Fibroblast of pulmonary artery (primary cell): Measurements from ENCODE around the gene BICDL2.

Source experiments
- DNase-seq: peaks from one replicate; pipeline ENCODE4 v3.0.0-alpha.2; 2010; ENCODE audit warnings: low read depth
- H3K4me3 ChIP-seq: replicated peaks from 2 replicates; pipeline ENCODE4 v1.5.1; 2011; ENCODE audit warnings: low read depth, mild to moderate bottlenecking, control low read depth, low read length, moderate library complexity
- TF ChIP-seq, protein P1 (sequence below): IDR thresholded peaks from 2 replicates; pipeline ENCODE4 v1.5.1; 2011; ENCODE audit warnings: mild to moderate bottlenecking, control low read depth, low read length, inconsistent platforms; ENCODE audit errors: missing control alignments

Gene BICDL2

GRCh38 chr16:3020604-3021448 is 15.9 kb downstream of the BICDL2 start:
- H3K4me3 ChIP-seq: peak overlapping the region; percentile 80
- DNase-seq: peak; percentile 81
- TF ChIP-seq, protein P1, sequence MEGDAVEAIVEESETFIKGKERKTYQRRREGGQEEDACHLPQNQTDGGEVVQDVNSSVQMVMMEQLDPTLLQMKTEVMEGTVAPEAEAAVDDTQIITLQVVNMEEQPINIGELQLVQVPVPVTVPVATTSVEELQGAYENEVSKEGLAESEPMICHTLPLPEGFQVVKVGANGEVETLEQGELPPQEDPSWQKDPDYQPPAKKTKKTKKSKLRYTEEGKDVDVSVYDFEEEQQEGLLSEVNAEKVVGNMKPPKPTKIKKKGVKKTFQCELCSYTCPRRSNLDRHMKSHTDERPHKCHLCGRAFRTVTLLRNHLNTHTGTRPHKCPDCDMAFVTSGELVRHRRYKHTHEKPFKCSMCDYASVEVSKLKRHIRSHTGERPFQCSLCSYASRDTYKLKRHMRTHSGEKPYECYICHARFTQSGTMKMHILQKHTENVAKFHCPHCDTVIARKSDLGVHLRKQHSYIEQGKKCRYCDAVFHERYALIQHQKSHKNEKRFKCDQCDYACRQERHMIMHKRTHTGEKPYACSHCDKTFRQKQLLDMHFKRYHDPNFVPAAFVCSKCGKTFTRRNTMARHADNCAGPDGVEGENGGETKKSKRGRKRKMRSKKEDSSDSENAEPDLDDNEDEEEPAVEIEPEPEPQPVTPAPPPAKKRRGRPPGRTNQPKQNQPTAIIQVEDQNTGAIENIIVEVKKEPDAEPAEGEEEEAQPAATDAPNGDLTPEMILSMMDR: no peak

- H3K4me3 ChIP-seq: peak within 1 kb of the TSS; percentile 80
- peak; percentile 65 for DNase-seq
- TF ChIP-seq, protein P1: no peak
Observed at GRCh38 chr16:3020247-3020603, 16.5 kb downstream of the BICDL2 start, which contains the start of gene TNFRSF12A. TSS of gene TNFRSF12A (plus strand) at chr16:3020368. CDS start at chr16:3020398, 30 bp downstream.

- peak overlapping the region; percentile 80 for H3K4me3 ChIP-seq
- no peak for DNase-seq
Observed at GRCh38 chr16:3019594-3020246, 17.0 kb downstream of the BICDL2 start.

DNA sequence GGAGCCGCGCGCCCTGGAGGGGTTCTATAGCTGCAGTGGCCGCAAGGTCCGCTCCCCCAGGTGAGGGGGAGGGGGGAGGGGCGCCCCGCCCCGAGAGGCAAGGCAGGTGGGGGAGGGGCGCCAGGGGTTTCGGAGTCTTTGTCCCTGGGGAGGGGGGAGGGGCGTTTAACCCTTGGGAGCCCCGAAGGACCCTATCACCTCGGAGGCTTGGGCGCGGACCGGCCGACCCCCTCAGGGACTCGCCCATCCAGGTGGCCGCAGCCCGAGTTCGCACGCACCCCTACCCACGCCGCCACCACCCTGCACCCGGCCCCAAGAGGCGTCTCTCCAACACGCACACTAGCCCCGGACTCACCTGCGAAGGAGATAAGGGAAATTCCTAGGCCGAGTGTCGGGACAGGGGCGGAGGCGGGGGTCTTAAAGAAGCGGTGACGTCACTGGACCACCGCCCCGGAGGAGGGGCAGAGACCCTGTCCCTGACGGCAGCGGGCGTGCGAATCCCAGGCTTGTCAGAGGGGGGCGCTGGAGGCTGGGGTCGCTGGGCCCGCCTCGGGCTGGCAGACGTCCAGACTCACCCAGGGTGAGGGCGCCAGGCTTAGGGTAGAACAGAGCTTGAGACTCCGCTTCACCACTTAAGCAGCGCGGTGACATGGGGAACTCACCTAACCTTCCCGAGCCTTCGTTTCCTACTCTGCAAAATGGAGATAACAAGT is 18.8 kb downstream of the BICDL2 start, which contains the start of gene CLDN6:
TSS of gene CLDN6 (minus strand) at position 390 of the 713 bp plus-strand sequence. CDS start 2,162 bp downstream, outside the sequence.
- TF ChIP-seq, protein P1: peak; percentile 7
- DNase-seq: no peak
- no peak within 1 kb of the TSS for H3K4me3 ChIP-seq

More at GRCh38 chr16:3019594-3020246, 17.0 kb downstream of the BICDL2 start:
- TF ChIP-seq, protein P1: no peak

GRCh38 chr16:3017344-3017743 is 19.4 kb downstream of the BICDL2 start:
- TF ChIP-seq, protein P1: no peak
- H3K4me3 ChIP-seq: no peak overlapping the region
- no peak for DNase-seq

GRCh38 chr16:3015865-3016521 is 20.8 kb downstream of the BICDL2 start:
- TF ChIP-seq, protein P1: no peak
- H3K4me3 ChIP-seq: no peak overlapping the region
- DNase-seq: no peak
